ENCODE data around the gene AXDND1.

GRCh38 chr1:179549368-179549700, 183.6 kb downstream of the AXDND1 start:
- TF ChIP-seq NFIC (IDR thresholded peaks at IDR 0.05; ENCODE audit: borderline replicate concordance) (no peak), CTCF (IDR thresholded peaks at IDR 0.05) (no peak), TAF1 (IDR thresholded peaks at IDR 0.05; ENCODE audit: borderline replicate concordance, low read depth, low read length) (no peak), CHD2 (IDR thresholded peaks at IDR 0.05; ENCODE audit: low read length, partially characterized antibody) (no peak), GABPA (IDR thresholded peaks at IDR 0.05; ENCODE audit: low read depth) (no peak), MAX (IDR thresholded peaks at IDR 0.05; ENCODE audit: low read depth) (no peak), POLR2AphosphoS5 (IDR thresholded peaks at IDR 0.05; ENCODE audit: low read depth, low read length) (no peak)

Measured in SK-N-SH (cell line).